NCI-H82 treated with DMSO at 0.1 percent for 48 hours (cell line): ENCODE data around the gene PAX7.
"Not testable (repeated sequence)": the region's sequence is repeated elsewhere in the genome, so short reads cannot be mapped to it uniquely, and the experiment has no call there.

Source experiments
- DNase-seq: peaks from one replicate; lab custom pipeline; 2025; ENCODE audit not compliant: unreplicated experiment; lab: John Stamatoyannopoulos, UW

PAX7 gene

DNA sequence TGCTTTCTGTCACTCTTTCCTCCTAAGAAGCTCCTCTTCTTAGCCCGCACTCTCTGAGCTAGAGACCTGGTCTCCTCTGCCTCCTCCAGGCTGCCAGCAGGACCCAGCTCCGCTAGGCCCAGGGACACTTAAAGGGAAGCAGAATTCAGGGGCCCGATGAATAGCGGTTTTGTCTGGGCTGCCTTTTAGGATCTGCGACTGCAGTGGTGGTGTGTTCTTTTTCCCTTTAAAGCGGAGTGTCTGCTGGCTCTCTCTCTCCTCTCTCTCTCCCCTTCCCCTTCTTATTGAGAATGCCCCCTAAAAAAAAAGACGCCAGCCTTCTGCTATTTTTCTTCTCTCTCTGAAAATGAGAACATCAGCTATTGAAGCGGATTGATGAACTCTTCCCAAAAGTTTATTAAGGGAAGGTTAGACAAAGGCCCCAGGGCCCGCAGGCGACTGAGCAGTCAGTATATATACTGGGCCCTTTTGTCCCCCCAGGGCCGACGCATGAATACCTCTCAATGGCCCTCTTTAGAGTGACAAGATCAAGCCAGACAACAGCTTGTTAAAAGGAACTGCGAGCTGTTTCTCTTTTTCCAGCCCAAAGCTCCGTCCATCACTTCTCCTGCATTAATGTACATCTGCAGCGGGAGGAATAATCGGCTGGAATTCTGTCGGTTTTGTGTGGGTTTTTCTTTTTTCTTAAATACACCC, 27.0 kb downstream of the PAX7 start:
- no peak for DNase-seq

DNA sequence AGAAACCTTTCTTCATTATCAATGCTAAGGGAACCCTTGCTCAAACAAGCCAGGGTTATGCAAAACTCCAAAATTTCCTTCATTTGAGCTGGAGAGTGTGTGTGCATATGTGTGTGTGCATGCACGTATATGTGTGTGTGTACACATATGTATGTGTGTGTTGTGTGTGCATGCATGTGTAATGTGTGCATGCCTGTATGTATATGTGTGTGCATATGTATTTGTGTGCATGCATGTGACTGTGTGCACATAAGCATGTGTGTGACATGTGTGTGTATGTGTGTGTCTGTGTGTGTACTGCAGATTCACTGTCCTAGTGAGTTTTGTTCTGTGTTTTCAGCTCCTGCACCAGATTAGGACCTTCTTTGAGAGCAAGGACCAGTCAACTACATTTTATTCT, 28.2 kb downstream of the PAX7 start:
- DNase-seq, result no peak

DNA sequence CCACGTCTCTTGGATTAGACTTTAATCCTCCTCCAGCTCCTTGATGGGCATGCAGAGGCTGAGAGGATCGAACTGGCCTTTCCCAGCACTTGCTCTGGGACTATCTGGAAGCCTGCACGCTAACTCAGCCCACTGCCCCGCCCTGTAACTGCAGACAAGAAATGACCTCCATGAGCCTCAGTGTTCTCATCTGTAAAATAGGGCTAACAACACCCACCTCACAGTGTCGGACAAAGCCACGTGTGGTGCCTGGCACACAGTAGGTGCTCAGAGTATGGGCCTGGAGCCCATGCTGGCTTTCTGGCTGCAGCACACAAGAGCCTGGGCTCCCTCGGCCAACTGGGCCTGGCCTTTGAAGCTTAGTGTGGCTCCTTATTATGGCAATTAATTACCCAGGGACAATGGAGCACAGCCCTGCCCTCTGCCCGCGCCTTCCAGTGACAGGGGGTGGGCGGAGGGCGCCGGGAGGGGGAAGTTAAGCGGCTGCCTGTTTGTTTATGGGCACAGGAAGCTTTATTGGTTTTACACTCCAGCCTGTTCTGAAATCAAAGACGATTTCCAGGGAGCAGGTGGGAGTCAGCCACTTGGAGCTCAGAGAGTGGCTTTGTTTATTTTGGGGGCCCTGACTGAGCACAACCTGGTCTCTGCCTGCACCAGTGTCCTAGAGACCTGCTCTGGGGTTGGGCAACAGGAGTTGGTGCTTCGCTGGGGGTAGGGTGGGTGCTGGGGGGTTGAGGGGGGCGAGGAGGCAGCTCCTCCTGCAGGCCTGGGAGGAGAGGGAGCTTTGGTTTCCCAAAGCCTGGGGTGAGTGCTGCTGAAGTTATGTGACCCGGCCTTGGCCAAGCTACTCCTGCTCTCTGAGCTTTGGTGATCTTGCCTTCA, 31.0 kb downstream of the PAX7 start:
- peak; percentile 40 for DNase-seq

DNA sequence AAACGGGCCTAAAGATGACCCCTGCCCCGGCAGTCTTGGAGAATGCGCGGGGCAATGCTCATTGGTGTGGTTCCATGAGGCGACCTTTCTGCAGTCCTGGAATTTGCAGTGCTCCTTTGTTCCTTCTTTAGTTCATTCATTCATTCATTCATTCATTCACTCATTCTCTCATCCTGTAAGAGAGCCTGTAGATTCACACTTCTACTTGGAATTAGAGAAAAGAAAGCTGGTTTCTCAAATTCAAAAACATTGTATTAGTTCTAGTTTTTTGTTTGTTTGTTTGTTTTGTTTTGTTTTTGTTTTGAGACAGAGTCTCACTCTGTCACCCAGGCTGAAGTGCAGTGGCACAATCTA, 31.6 kb downstream of the PAX7 start:
- no peak for DNase-seq

DNA sequence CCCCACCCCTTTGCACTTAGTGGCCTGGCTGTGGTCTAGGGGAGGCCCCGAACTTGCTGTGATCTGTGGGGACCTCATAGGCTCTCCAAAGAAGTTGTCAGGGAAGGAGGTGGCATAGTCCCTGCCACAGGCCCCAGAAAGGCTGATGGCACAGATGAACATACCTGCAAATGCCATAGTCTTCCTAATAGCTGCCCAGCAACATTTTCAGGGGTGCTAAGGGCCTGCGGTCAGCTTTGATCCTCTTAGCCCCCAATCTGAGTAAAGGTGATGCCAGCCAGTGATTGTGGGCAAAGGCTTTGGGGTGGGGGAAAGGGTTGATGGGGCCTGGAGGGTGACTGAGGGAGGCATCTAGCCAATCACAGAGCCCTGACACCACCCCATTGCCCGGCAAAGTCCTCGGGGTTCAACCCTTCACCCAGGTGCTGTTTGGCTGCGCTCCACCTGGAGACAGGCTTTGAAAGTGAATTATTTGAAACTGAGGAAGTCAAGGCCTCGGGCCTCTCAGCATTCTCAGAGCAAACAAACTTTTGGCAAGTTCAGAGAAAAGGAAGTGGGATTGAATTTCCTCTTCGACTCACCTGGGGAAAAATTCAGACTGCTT, 35.8 kb downstream of the PAX7 start:
- DNase-seq, result no peak

DNA sequence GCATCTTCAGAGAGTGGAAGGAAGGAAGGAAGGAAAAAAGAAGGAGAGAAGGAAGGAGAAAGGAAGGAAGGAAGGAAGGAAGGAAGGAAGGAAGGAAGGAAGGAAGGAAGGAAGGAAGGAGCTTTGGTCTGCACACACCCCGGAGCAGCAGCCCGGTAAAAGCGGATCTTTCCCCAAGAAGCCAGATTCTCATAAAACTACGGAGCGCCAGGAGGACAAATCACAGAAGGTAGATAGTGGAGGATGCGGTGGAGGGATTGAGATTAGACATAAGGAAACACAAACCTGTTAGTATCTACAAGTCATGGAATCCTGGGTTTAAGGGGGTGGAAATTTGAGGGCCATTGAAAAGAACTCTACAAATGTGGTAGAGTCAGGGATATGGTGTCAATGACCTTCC, 36.7 kb downstream of the PAX7 start:
- no peak for DNase-seq

DNA sequence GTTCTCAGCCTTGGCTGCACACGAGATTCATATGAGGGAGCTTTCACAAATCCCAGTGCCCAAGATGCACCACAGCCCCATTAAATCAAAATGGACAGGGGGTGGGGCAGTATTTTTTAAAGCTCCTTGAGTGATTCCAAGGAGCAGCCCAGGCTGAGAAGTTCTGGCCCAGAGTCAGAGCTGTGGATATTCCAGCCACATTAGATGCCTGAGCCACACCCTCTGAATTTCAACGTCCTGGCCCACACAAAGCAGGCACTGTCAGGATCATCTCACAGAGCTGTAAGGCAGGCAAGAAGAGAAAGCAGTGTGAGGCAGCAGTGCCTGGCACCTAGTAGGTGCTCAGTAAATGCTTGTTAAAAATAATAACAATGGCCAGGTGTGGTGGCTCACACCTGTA, 37.4 kb downstream of the PAX7 start:
- DNase-seq, result no peak

DNA sequence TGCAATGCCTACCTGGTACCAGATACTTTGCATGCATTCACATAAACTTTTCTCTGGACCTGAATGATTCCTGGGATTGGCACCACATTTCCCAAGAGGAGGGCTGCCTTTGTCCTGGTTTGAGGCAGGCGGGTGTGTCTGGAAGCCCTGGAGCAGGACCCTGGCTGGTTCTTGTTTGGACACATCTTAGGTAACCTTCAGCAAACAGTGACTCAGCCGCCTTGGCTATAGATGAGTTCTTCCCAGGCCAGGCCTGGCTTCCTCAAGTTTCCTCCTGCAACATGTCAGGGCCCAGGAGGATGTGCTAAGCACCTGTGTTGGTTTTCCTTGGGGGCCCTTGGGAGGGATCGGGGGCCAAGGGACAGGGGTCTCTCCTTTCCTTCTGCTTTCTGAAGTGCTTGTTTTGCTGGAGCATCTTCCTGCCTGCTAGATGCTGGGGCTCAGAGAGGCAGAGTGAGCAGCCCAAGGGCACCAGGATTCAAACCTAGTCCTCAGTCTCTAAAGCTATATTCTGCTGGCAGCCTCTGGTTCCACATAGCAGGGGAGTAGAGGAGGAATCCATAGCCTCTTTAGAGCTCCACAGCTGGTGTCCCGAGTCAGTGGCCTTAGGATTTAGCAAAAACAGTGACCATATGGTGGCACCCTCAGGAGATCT, 38.2 kb downstream of the PAX7 start:
- DNase-seq, result no peak

DNA sequence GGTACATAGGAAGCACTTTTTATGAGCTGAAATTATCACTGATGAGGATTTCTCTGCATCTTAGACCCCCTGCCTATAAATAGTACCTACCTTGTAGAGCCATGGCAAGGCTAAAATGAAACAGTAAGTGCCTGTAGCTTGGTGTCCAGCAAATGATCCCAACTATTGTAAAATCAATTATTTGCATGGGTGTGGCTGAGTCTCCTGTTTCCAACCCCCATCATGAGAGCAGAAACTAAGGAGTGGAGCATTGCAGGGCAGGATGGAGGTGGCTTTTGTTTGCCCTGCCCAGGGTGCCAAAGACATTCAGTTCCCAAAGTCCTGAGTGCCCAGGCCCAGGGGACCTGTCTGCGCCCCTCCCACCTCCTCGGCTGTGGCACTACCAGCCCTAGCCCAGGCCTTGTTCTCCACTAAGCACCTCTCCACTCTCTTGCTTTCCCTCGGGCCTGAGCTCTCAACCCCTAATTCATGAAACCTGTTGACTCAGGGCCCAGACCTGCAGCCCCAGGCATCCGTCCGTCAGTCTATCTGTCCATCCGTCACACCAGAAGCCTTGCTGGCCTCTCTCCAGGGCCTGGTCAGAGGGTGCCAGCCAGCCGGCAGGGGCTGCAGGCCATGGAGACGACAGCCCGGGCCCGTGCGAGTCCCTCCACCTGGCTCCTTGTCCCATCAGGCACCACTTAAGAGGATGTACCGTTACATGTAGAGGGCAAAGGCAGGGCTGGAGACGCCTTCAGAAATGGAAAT, 39.6 kb downstream of the PAX7 start:
- DNase-seq, result no peak

DNA sequence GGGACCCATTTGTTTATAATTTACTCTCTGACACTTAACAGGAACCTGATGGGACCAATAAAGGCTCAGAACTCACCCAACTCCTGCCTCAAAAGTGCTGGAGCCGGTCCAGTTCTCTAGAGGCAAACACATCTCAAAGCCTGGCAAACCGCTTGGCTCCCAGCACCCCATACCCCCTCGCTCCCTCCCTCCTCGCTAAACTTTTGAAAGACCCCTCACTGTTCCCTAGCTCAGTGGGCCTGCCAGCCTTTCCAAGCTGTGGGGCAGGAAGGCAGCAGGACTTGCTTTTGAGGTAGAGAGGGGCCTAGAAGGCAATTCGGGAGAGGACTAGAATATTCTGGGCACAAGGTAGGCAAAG, 40.2 kb downstream of the PAX7 start:
- no peak for DNase-seq

DNA sequence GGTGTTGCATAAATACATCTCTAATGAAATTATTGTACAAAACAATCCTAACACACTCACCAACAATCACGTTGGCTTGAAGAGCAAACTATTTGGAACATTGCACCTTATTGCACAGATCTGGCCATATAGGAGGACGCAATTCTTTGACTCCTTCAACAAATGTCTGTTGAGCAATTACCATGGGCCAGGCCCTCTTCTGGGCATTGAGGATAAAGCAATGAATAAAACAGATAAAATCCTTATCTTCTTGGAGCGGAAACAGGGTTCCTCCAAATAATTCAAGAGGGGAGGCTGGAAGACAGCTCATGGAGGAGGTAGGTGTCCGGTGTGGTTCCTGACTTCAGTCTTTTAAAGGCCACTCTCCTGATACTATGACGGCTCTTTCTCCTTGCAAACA, 43.3 kb downstream of the PAX7 start:
- no peak for DNase-seq

DNA sequence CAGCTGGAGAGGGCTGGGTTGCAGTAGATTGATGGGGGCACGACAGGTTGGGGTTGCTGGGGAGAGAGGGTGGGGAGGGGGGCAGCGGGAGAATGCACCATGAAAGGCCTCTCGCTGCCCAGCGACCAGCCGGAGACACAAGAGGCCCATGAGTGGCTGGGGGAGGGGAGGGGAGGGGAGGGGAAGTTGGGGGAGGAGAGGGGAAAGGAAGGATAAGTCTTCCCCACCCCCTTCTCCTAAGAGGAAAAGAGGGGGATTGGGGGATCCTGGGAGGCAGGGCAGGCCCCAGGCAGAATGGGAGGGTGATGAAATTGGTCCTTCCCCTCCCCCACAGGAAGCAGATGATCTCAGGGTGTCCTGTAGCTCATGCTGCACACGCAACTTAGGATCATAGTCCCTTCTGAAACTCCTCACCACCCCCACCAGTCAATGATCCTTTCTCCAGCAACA, 45.7 kb downstream of the PAX7 start:
- no peak for DNase-seq

DNA sequence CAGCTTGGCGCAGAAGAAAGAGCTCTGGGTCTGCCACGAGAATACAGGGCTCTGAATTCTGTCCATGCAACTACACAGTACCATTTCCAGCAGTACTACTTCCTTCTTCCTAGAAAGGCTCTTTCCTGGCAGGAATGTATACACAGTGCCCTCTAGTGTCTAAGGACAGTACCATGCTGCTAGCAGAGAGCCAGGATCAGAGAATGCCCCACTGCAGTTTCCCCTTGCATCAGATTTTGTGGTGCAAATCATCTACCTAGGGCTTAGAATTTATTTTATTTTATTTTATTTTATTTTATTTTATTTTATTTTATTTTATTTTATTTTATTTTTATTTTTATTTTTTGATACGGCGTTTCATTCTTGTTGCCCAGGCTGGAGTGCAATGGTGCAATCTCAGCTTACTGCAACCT, 50.8 kb downstream of the PAX7 start:
- DNase-seq, result peak; percentile 79

DNA sequence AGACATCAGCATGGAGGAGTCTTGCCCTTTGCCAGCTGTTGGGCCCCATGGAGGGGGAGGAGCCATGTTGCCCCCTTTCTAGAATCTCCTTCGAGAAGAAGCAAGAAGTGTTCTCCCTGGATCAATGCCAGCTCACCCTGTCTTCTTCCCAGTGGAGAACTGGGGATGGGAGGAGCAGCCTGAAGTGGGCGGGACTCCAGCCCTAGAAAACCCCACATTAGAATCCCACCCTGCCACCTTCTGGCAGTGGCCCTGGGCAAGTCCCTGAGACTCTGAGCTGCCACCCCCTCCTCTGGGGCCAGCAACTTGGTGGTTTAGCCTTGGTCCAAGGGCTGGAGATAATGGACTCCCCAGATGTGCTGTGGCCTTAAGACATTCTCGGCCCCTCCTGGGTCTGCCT, 51.7 kb downstream of the PAX7 start:
- DNase-seq, result no peak

DNA sequence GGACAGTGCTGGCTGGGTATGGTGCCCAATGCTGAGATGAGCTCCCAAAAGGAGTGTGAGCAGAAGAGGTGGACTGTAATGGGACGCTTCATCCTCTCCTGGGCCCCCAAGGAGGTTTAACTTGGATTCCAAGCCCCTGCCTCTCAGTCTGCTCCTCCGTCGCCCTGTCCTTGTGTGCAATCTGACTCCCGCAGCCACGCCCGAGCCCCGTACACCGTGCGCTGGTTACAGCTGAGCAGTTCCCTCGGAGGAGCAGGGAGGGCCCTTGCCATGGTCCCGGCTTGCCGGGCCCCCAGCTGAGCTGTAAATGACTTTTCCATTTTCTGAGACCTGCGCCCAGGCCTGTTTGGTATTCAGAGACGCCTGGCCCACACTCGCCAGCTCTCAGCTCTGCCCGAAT, 53.7 kb downstream of the PAX7 start:
- DNase-seq, result no peak

DNA sequence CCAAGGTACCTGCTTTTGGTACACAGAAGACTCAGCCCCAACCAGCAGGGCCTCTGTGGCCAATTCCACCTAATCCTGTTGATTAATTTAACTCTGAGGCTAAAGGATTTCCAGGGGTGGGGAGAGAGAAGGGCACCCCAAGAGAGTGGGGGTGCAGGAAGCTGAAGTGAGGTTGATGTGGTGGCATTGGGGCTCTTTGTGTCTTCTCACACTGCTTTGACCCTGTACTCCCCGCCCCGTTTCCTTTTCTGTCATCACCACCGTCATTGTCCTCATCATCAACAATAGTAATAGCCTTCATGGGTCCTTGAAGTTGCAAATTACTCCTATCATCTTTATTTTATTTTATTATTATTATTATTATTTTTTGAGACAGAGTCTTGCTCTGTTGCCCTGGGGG, 55.9 kb downstream of the PAX7 start:
- DNase-seq, result no peak

DNA sequence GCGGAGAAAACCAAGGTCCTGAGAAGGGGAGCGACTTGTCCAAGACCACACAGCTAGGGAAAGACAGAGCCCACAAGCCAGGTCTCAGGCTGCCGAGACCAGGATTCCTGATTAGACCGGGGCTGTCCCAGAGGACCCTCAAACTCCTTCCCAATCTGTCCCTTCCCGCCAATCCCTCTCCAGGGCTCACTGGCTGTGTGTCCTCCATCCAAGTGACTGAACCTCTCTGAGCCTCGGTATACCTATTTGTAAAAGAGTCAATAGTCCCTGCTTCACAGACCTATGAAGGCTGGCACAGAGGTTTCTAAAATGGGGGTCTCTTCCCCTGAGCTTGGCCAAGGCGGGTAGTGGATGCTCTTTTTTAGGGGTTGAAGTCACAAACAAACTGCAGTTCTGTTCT, 56.6 kb downstream of the PAX7 start:
- no peak for DNase-seq

DNA sequence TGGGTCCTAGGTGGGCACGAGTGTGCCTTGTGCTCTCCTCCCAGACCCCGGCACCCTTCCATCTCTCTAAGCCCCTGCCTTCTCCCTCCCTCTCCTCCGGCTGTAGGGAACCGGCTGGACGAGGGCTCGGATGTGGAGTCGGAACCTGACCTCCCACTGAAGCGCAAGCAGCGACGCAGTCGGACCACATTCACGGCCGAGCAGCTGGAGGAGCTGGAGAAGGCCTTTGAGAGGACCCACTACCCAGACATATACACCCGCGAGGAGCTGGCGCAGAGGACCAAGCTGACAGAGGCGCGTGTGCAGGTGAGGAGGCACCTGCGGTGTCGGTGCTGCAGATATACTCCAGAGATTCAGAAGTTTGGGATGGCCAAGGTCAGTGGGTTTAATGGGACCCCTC, 61.0 kb downstream of the PAX7 start:
- no peak for DNase-seq

DNA sequence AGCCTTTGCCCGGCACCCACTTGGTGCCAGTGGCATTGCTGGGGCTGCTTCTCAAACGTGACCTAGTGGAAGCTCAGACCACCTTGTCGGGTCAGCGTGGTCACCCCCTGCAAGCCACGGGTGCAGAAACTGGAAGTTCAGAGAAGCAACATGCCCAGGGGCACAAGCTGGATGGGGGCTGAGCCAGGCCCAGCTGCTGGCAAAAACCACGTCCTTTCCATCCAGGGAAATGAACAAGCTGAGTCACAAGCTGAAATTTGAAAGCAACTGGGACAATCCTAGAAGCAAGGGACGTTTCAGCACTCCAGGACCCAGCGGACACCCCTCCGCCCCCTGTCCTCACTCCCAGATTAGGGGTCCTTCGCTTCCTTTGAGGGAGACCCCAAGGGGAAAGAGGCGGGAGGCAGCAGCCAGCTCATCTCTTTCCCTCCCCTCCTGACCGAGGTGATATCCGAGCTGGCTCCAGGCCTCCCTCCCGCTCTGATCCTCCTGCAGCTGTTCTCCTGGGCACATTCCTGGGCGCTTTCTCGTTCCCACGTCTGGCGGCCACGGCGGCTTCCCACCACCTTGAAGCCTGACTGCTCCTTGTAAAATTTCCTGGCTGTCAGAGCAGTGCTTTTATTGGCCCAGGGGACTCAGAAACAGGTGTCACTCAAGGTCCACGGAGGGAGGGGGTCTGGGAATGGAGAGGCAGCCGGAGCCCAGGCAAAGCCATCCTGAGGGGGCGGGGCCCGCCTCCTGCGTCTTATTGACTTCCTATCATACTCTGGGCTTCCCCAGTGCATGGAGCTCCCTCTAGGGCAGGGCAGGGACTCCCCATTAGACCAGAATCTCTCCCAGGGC, 62.8 kb downstream of the PAX7 start:
- peak; percentile 71 for DNase-seq

DNA sequence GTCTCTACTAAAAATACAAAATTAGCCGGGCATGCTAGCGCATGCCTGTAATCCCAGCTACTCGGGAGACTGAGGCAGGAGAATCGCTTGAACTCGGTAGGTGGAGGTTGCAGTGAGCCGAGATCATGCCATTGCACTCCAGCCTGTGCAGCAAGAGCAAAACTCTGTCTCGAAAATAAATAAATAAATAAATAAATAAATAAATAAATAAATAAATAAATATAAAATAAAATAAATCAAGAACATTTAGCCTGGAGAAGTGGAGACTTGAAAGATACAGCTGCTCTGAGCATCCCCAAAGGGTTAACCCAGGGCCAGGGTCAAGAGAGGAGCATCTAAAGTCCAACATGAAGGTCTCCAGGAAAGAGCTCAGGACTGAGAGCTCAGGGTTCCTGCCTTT, 63.6 kb downstream of the PAX7 start:
- DNase-seq, result not testable (repeated sequence)
